ENCODE data around the gene TMEM218.

TMEM218 gene

DNA sequence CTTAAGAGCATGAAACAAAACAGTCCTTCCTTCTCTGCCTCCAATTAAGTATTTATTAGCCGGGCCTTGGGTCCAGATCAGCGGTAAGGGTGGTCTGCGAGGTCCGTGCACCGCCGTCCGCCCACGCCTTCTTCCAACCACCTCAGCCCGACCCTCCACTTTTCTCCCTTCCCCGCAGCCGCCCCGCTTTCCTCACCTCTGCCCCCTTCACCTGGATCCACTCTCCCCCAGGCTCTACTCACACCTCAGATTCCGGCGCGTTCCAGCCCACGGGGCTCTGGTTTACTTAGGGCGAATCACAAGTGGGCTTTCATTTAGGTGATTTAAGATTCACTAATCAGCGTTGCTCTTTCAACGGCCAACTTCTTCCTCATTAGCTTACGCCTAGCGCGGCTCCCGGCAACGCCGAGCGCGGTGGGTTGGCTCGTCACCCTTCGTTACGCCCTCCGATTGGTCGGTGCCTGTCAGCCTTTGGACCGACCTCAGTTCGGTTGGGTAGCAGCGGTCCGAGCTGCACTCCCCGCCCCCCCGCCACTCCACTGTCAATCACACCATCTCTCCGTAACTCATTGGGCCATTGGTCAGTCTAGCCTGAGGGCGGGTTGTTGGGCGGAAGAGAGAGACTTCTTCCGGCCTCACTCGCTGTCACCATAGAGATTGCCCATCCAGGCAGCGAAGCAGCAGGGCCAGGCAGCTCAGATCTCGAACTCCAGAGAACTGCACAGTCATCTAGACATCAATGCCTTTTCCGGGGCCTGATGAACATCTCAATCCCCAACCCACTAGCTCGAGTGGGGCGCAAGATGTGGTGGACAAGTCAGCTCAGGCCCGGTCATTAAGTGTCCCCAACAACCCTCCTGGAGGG is at the start of gene TMEM218:
Gene TMEM218, minus strand, starts transcription at position 284 of the 865 bp plus-strand sequence. CDS start 9,385 bp downstream, outside the sequence.
- DNase-seq (ENCODE audit: low read depth in 2 of 2), result peak; percentile 97

GRCh38 chr11:125157953-125158680 is 46.7 kb upstream of the TMEM218 start:
- DNase-seq (ENCODE audit: low read depth in 2 of 2), result no peak

DNA sequence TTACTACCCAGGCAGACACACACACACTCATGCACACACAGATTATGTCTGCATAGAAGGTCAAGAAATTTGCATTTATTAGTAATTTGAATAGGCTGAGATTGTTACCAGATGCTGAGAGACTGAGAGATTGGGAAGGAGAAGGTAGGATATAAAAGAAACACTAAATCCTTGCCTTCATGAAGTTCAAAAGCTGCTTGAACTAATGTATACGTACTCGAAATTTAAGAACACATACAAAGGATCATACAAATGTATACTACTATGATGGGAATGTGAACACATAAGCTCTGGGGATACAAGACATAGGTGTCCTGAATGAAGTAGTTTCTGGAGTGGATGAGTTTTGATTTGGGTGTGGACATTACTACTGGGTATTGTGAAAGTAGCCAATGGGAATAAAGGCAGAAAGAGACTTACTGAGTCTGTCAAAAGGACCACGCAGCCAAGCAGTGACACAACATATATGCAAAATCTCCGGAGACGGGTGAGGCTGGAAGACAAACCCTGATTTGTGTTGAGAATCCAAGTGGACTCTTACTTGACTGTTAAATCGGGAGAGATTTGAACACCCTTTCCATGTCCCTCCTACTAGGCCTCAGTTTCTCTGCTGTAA is 45.8 kb upstream of the TMEM218 start:
- no peak for DNase-seq (ENCODE audit: low read depth in 2 of 2)

- DNase-seq (ENCODE audit: low read depth in 2 of 2), result no peak
Observed at GRCh38 chr11:125156346-125157117, 45.1 kb upstream of the TMEM218 start.

DNA sequence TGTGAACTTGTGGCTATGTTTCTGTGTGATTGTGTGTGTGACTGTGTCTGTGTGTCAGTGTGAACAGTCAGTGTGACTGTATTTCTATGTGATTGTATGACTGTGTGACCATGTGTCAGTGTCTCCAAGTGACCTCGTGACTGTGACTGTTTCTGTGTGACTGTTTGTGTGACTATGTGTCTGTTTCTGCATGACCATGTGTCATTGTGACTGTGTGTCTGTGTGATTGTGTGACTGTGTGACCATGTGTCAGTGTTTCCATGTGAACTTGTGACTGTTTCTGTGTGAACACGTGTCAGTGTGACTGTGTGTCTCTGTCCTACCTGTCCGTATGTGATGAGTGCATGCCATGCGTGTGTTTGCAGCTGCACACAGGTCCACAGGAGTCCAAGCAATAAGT is 44.3 kb upstream of the TMEM218 start:
- no peak for DNase-seq (ENCODE audit: low read depth in 2 of 2)

DNA sequence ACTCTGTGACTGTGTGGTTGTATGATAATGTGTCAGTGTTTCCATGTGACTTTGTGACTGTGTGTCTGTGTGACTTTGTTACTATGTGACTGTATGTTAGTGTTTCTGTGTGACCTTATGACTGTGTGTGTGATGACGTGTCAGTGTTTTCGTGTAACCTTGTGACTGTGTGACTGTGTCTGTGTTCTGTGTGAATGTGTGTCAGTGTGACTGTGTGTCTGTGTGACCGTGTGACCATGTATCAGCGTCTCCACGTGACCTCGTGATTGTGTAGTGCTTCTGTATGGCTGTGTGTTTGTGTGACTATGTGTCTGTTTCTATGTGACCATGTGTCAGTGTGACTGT is 43.6 kb upstream of the TMEM218 start:
- DNase-seq (ENCODE audit: low read depth in 2 of 2), result no peak

- DNase-seq (ENCODE audit: low read depth in 2 of 2), result no peak
Observed at GRCh38 chr11:125154378-125155099, 43.1 kb upstream of the TMEM218 start.

GRCh38 chr11:125153837-125154236 is 42.4 kb upstream of the TMEM218 start:
- no peak for DNase-seq (ENCODE audit: low read depth in 2 of 2)

- DNase-seq (ENCODE audit: low read depth in 2 of 2), result no peak
Observed at GRCh38 chr11:125148743-125149142, 37.3 kb upstream of the TMEM218 start.

GRCh38 chr11:125148011-125148410 is 36.6 kb upstream of the TMEM218 start:
- DNase-seq (ENCODE audit: low read depth in 2 of 2), result no peak

- DNase-seq (ENCODE audit: low read depth in 2 of 2), result no peak
Observed at GRCh38 chr11:125147280-125147679, 35.9 kb upstream of the TMEM218 start.

- no peak for DNase-seq (ENCODE audit: low read depth in 2 of 2)
Observed at GRCh38 chr11:125146232-125146631, 34.8 kb upstream of the TMEM218 start.

GRCh38 chr11:125141686-125142535 is 30.5 kb upstream of the TMEM218 start:
- no peak for DNase-seq (ENCODE audit: low read depth in 2 of 2)

- no peak for DNase-seq (ENCODE audit: low read depth in 2 of 2)
Observed at GRCh38 chr11:125141178-125141577, 29.8 kb upstream of the TMEM218 start.

GRCh38 chr11:125140233-125140632 is 28.8 kb upstream of the TMEM218 start:
- no peak for DNase-seq (ENCODE audit: low read depth in 2 of 2)

GRCh38 chr11:125139778-125140177 is 28.4 kb upstream of the TMEM218 start:
- no peak for DNase-seq (ENCODE audit: low read depth in 2 of 2)

DNA sequence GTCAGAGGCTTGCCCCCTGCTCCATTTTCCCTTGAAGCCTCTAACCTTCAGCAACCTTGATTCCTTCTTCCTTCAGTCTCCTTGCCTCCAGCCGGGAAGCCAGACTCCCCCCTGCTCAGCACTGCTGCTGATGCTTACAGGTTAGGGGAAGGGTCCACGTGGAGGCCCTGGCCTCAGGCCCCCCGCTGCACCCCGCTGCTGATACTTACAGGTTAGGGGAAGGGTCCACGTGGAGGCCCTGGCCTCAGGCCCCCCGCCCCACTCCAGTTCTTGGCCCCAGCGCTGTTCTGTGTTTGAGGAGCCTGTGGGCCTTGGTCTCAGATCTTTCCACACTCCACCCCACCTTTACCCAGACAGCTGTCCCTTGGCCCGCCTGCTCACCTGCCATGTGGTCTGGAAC is 27.5 kb upstream of the TMEM218 start:
- no peak for DNase-seq (ENCODE audit: low read depth in 2 of 2)

GRCh38 chr11:125136001-125136400 is 24.6 kb upstream of the TMEM218 start:
- no peak for DNase-seq (ENCODE audit: low read depth in 2 of 2)

- DNase-seq (ENCODE audit: low read depth in 2 of 2), result peak; percentile 36 to 39
Observed at GRCh38 chr11:125132596-125132995, 21.2 kb upstream of the TMEM218 start.

- no peak for DNase-seq (ENCODE audit: low read depth in 2 of 2)
Observed at GRCh38 chr11:125132071-125132470, 20.6 kb upstream of the TMEM218 start.

Data from fibroblast of skin of left quadriceps (primary cell).